Measurements from ENCODE around the gene SYS1.
A peak's percentile ranks its signal among the peaks of the same experiment; 100 is the strongest.

GRCh38 chr20:45322952-45323383, 40.0 kb upstream of the SYS1 start:
- TF ChIP-seq POLR2A (IDR thresholded peaks at IDR 0.05): no peak
- peak; percentile 24 to 81 (median 67) for TF ChIP-seq CTCF (IDR thresholded peaks at IDR 0.05)
